GM23338 (cell line): Measurements from ENCODE around the gene ZFHX3. TPM values are rescaled to one million over a fixed set of nuclear protein-coding genes. Genes with fewer than 3 reads are reported as not detected.

Experiments used
- ATAC-seq: fragments of 200-7000 bp; cut with Tn5 transposase; 3 replicates; pipeline ENCODE4 v1.9.1; 2020
- DNase-seq: peaks from one replicate; pipeline ENCODE4 v3.0.0-alpha.2; 2015; ENCODE audit warnings: low spot score
- H2AFZ ChIP-seq: fragments of 200-600 bp; sonication (generic); 2 replicates; pipeline ENCODE4 v1.8.0; 2016; ENCODE audit warnings: antibody characterized with exemption, mild to moderate bottlenecking, moderate library complexity
- H3F3A ChIP-seq: fragments of 200-600 bp; sonication (generic); replicated peaks from 2 replicates; pipeline ENCODE4 v1.8.0; 2017; ENCODE audit warnings: antibody characterized with exemption, mixed run types, low read depth
- H3K27ac ChIP-seq: fragments of 200-600 bp; sonication (generic); 2 replicates; pipeline ENCODE4 v1.6.1; 2016; ENCODE audit warnings: low read depth
- H3K27me3 ChIP-seq: fragments of 200-600 bp; sonication (generic); 2 replicates; pipeline ENCODE4 v1.8.0; 2016; ENCODE audit warnings: mild to moderate bottlenecking, mixed run types, moderate library complexity; ENCODE audit not compliant: insufficient read depth
- H3K36me3 ChIP-seq: fragments of 200-600 bp; sonication (generic); 2 replicates; pipeline ENCODE4 v1.8.0; 2016; ENCODE audit warnings: mild to moderate bottlenecking; ENCODE audit not compliant: insufficient read depth
- H3K4me1 ChIP-seq: fragments of 200-600 bp; sonication (generic); 2 replicates; pipeline ENCODE4 v1.8.0; 2016; ENCODE audit warnings: mild to moderate bottlenecking, moderate library complexity; ENCODE audit not compliant: insufficient read depth
- H3K4me2 ChIP-seq: fragments of 200-600 bp; sonication (generic); 2 replicates; pipeline ENCODE4 v1.7.1; 2017; ENCODE audit warnings: mixed run types
- H3K4me3 ChIP-seq: fragments of 200-600 bp; sonication (generic); 2 replicates; pipeline ENCODE4 v1.6.1; 2016; ENCODE audit warnings: mixed run types
- H3K79me2 ChIP-seq: fragments of 200-600 bp; sonication (generic); replicated peaks from 2 replicates; pipeline ENCODE4 v1.8.0; 2017; ENCODE audit warnings: mild to moderate bottlenecking; ENCODE audit not compliant: insufficient read depth
- H3K9me2 ChIP-seq: fragments of 200-600 bp; sonication (generic); 2 replicates; pipeline ENCODE4 v1.8.0; 2017; ENCODE audit not compliant: insufficient read depth
- H4K20me1 ChIP-seq: fragments of 200-600 bp; sonication (generic); replicated peaks from 2 replicates; pipeline ENCODE4 v1.8.0; 2017; ENCODE audit warnings: mild to moderate bottlenecking; ENCODE audit not compliant: insufficient read depth
- H3K27ac Mint-ChIP-seq: 2 replicates; pipeline ENCODE4 v1.8.0; 2020; ENCODE audit warnings: inconsistent platforms, mild to moderate bottlenecking, moderate library complexity, mixed read lengths
- H3K27me3 Mint-ChIP-seq: 3 replicates; pipeline ENCODE4 v1.8.0; 2022; ENCODE audit warnings: low read depth, mild to moderate bottlenecking, moderate library complexity, mixed read lengths, inconsistent platforms; ENCODE audit not compliant: insufficient read depth, poor library complexity
- H3K36me3 Mint-ChIP-seq: 3 replicates; pipeline ENCODE4 v1.8.0; 2021; ENCODE audit warnings: low read depth, mild to moderate bottlenecking, inconsistent platforms, moderate library complexity, mixed read lengths
- H3K4me1 Mint-ChIP-seq: 3 replicates; pipeline ENCODE4 v1.8.0; 2020; ENCODE audit warnings: mild to moderate bottlenecking, inconsistent platforms, mixed read lengths
- H3K4me3 Mint-ChIP-seq: 3 replicates; pipeline ENCODE4 v1.8.0; 2021; ENCODE audit warnings: moderate library complexity, mild to moderate bottlenecking, inconsistent platforms, mixed read lengths
- H3K9me3 Mint-ChIP-seq: 3 replicates; pipeline ENCODE4 v1.8.0; 2020; ENCODE audit warnings: moderate library complexity, mild to moderate bottlenecking, inconsistent platforms, mixed read lengths
- CREB1 ChIP-seq: fragments of 250-450 bp; sonication (Bioruptor Pico); IDR thresholded peaks from 2 replicates; pipeline ENCODE4 v1.5.0; 2020; ENCODE audit warnings: low read depth, mild to moderate bottlenecking, moderate library complexity
- CTCF ChIP-seq, 2 experiments: fragments of 200-600 bp in 1 of 2; sonication (generic) in 1 of 2; conservative IDR thresholded peaks; 2 replicates each; pipeline versions ENCODE4 v1.5.1 to v1.6.1; 2016 to 2017; ENCODE audit warnings: antibody characterized with exemption in 2 of 2, low read depth in 2 of 2, mild to moderate bottlenecking in 2 of 2, moderate library complexity in 1 of 2
- EZH2 ChIP-seq: fragments of 200-600 bp; sonication (generic); IDR thresholded peaks from one replicate; pipeline ENCODE4 v1.8.0; 2017; ENCODE audit warnings: antibody characterized with exemption, mild to moderate bottlenecking, low read depth; ENCODE audit not compliant: unreplicated experiment
- EZH2phosphoT487 ChIP-seq: fragments of 200-600 bp; sonication (generic); IDR thresholded peaks from one replicate; pipeline ENCODE4 v1.8.1; 2018; ENCODE audit warnings: antibody characterized with exemption; ENCODE audit not compliant: unreplicated experiment
- JUNB ChIP-seq: IDR thresholded peaks from one replicate; pipeline ENCODE4 v1.6.1; 2016; ENCODE audit warnings: antibody characterized with exemption; ENCODE audit not compliant: unreplicated experiment
- NANOG ChIP-seq: IDR thresholded peaks from 2 replicates; pipeline ENCODE4 v1.6.1; 2016; ENCODE audit warnings: antibody characterized with exemption, borderline replicate concordance
- POLR2AphosphoS5 ChIP-seq: IDR thresholded peaks from 2 replicates; pipeline ENCODE4 v1.6.1; 2016; ENCODE audit warnings: antibody characterized with exemption, low read depth
- REST ChIP-seq: IDR thresholded peaks from one replicate; pipeline ENCODE4 v1.6.1; 2018; ENCODE audit warnings: antibody characterized with exemption; ENCODE audit not compliant: unreplicated experiment
- ZNF114 ChIP-seq: fragments of 250-450 bp; sonication (Bioruptor Pico); IDR thresholded peaks from 2 replicates; pipeline ENCODE4 v1.5.0; 2020; ENCODE audit warnings: mild to moderate bottlenecking, moderate library complexity
- ZNF462 ChIP-seq: fragments of 250-450 bp; sonication (Bioruptor Pico); IDR thresholded peaks from 2 replicates; pipeline ENCODE4 v1.5.0; 2020; ENCODE audit warnings: mild to moderate bottlenecking, moderate library complexity
- polyA plus RNA-seq: library from polyadenylated mRNA; unstranded; fragments of >200 nt; fragmentation: Nextera tagmentation; extraction: Ambion mirVana; gene quantifications from 2 replicates; pipeline ENCODE4 v1.2.1, GENCODE V29; 2016
- total RNA-seq: library from RNA; depleted of rRNA; stranded (reverse); fragments of >200 nt; shearing (Covaris generic); gene quantifications from 2 replicates; pipeline ENCODE4 v1.2.3, GENCODE V29; 2014

The ZFHX3 gene
- total and polyA plus RNA-seq, 2 experiments from 2014 or later = 1.0 to 1.5 TPM

GRCh38 chr16:72917051-72917450, 130.9 kb downstream of the ZFHX3 start (continued):
- TF ChIP-seq REST = no peak
- no peak for TF ChIP-seq EZH2
- TF ChIP-seq EZH2phosphoT487 = no peak
- TF ChIP-seq JUNB = no peak
- TF ChIP-seq CREB1 (CRISPR knock-in tag) = no peak
- no peak for TF ChIP-seq CTCF (conservative IDR thresholded peaks at IDR 0.05; ENCODE audit: low read depth in 2 of 2)
- no peak for TF ChIP-seq POLR2AphosphoS5
- no peak for TF ChIP-seq NANOG

- no peak overlapping the region for H3K27ac Mint-ChIP-seq
- DNase-seq (no peak), ATAC-seq (no peak)
- Histone ChIP-seq H3K79me2 (no peaks in the 10 kb centered on the region), H3K4me2 (no peak overlapping the region), H3F3A (no peaks in the 10 kb centered on the region), H3K27ac (no peak overlapping the region), H3K36me3 (no peaks in the 10 kb centered on the region), H3K9me2 (no peaks in the 10 kb centered on the region), H3K4me3 (no peak overlapping the region), H4K20me1 (no peaks in the 10 kb centered on the region), H2AFZ (no peak overlapping the region), H3K4me1 (0 out of 2 replicates have a peak, but pooled peaks cover 9% of the 10 kb centered on the region), H3K27me3 (no peaks in the 10 kb centered on the region)
- peaks cover 7% of the 10 kb centered on the region for H3K27me3 Mint-ChIP-seq
- H3K4me3 Mint-ChIP-seq = no peak overlapping the region
- H3K9me3 Mint-ChIP-seq = no peaks in the 10 kb centered on the region
- H3K4me1 Mint-ChIP-seq = peaks cover 14% of the 10 kb centered on the region
- no peaks in the 10 kb centered on the region for H3K36me3 Mint-ChIP-seq
- TF ChIP-seq JUNB (no peak), CTCF (conservative IDR thresholded peaks at IDR 0.05; ENCODE audit: low read depth in 2 of 2) (no peak), EZH2phosphoT487 (no peak), ZNF462 (CRISPR knock-in tag) (no peak), ZNF114 (no peak)
These were observed 132.6 kb downstream of the ZFHX3 start for GRCh38 chr16:72915331-72915730.
